Endothelial cell of umbilical vein (primary cell): ENCODE results near the gene ARMS2.

ENCODE experiments used
- CTCF ChIP-seq, 2 donors: IDR thresholded peaks; 1 replicate in 1 of 2; 2 replicates in 1 of 2; pipeline ENCODE4 v1.5.1; 2011; ENCODE audit warnings: low read length in 2 of 2, mild to moderate bottlenecking in 2 of 2, moderate library complexity in 2 of 2, control low read depth in 1 of 2, inconsistent platforms in 1 of 2, low read depth in 1 of 2; ENCODE audit not compliant: insufficient read depth in 1 of 2; ENCODE audit errors: extremely low read depth in 1 of 2
- EZH2 ChIP-seq: IDR thresholded peaks from 2 replicates; pipeline ENCODE4 v1.6.1; 2012; ENCODE audit warnings: borderline replicate concordance, low read depth, mild to moderate bottlenecking, moderate library complexity, low read length, inconsistent platforms; ENCODE audit not compliant: severe bottlenecking
- GATA2 ChIP-seq: IDR thresholded peaks from 2 replicates; pipeline ENCODE4 v1.7.0; 2011; ENCODE audit warnings: low read depth, mild to moderate bottlenecking, moderate library complexity, mixed read lengths, low read length; ENCODE audit not compliant: insufficient read length, insufficient read depth
- JUN ChIP-seq: IDR thresholded peaks from 2 replicates; pipeline ENCODE4 v1.6.1; 2011; ENCODE audit warnings: borderline replicate concordance, low read depth; ENCODE audit not compliant: insufficient read length, insufficient read depth
- MAX ChIP-seq: IDR thresholded peaks from 2 replicates; pipeline ENCODE4 v1.6.1; 2011; ENCODE audit not compliant: insufficient read depth, insufficient read length
- MYC ChIP-seq: IDR thresholded peaks from one replicate; pipeline ENCODE4 v1.6.1; 2011; ENCODE audit warnings: mild to moderate bottlenecking, low read depth, low read length
- POLR2A ChIP-seq: IDR thresholded peaks from 2 replicates; pipeline ENCODE4 v1.6.1; 2012; ENCODE audit warnings: low read depth, mild to moderate bottlenecking, control low read depth, low read length
- POLR2AphosphoS5 ChIP-seq: IDR thresholded peaks from 2 replicates; pipeline ENCODE4 v1.6.1; 2012; ENCODE audit warnings: low read depth, mild to moderate bottlenecking, control low read depth, low read length, moderate library complexity; ENCODE audit not compliant: insufficient read depth

GRCh38 chr10:122499012-122499411, 44.6 kb downstream of the ARMS2 start:
- TF ChIP-seq POLR2A (no peak), CTCF (IDR thresholded peaks at IDR 0.05; ENCODE audit: extremely low read depth in 1 of 2, insufficient read depth in 1 of 2, low read depth in 1 of 2, low read length in 2 of 2) (no peak), MAX (no peak), POLR2AphosphoS5 (no peak), EZH2 (no peak), JUN (no peak), MYC (no peak), GATA2 (no peak)
